ENCODE measurements around the gene ADAM33. TPM values are rescaled to one million over a fixed set of nuclear protein-coding genes. Genes with fewer than 3 reads are reported as not detected.

Gene ADAM33
- total RNA-seq, 2 donors from 2014 or later, result 18.2 to 38.3 TPM

GRCh38 chr20:3647473-3647872 lies 34.3 kb downstream of the ADAM33 start:
- Histone ChIP-seq H3K36me3 (no peaks in the 10 kb centered on the region), H3K4me1 (replicated peaks) (no peaks in the 10 kb centered on the region), H3K9me3 (no peaks in the 10 kb centered on the region), H3K27me3 (replicated peaks; ENCODE audit: insufficient read depth) (no peaks in the 10 kb centered on the region), H3K27ac (no peak overlapping the region), H3K4me3 (no peak overlapping the region)
- TF ChIP-seq POLR2A (IDR thresholded peaks at IDR 0.05) (no peak), POLR2AphosphoS5 (IDR thresholded peaks at IDR 0.05) (no peak)
- TF ChIP-seq, protein P1, sequence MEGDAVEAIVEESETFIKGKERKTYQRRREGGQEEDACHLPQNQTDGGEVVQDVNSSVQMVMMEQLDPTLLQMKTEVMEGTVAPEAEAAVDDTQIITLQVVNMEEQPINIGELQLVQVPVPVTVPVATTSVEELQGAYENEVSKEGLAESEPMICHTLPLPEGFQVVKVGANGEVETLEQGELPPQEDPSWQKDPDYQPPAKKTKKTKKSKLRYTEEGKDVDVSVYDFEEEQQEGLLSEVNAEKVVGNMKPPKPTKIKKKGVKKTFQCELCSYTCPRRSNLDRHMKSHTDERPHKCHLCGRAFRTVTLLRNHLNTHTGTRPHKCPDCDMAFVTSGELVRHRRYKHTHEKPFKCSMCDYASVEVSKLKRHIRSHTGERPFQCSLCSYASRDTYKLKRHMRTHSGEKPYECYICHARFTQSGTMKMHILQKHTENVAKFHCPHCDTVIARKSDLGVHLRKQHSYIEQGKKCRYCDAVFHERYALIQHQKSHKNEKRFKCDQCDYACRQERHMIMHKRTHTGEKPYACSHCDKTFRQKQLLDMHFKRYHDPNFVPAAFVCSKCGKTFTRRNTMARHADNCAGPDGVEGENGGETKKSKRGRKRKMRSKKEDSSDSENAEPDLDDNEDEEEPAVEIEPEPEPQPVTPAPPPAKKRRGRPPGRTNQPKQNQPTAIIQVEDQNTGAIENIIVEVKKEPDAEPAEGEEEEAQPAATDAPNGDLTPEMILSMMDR (IDR thresholded peaks at IDR 0.05), result no peak
- DNase-seq (ENCODE audit: low spot score), result no peak
- intact Hi-C loops (cut with DNase I), result no loop called here

DNA sequence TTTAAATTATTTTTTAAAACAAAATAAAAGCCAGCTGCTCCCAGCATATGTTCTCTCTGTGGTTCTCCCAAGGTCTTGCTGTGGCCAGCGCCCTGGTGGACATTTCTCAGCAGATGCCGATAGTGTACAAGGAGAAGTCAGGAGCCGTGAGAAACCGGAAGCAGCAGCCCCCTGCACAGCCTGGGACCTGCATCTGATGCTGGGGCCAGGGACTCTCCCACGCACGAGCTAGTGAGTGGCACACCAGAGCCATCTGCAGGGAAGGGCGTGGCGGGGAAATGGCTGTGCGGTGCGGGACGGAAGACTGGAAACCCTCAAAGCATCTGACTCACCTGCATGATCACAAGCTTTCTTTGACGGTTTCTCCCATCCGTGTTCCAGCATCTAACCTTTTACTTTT lies 35.2 kb downstream of the ADAM33 start:
- H3K9me3 ChIP-seq, result no peaks in the 10 kb centered on the region
- H3K4me3 ChIP-seq, result no peak overlapping the region
- H3K27me3 ChIP-seq (replicated peaks; ENCODE audit: insufficient read depth), result no peaks in the 10 kb centered on the region
- TF ChIP-seq POLR2A (IDR thresholded peaks at IDR 0.05) (no peak), POLR2AphosphoS5 (IDR thresholded peaks at IDR 0.05) (no peak)
- TF ChIP-seq, protein P1 (IDR thresholded peaks at IDR 0.05), result no peak
- intact Hi-C loops (cut with DNase I), result no loop called here
- no peaks in the 10 kb centered on the region for H3K4me1 ChIP-seq (replicated peaks)
- DNase-seq (ENCODE audit: low spot score), result no peak
- WGBS, result 86% methylated on average over 13 of the region's 13 CpGs
- H3K27ac ChIP-seq, result no peak overlapping the region
- H3K36me3 ChIP-seq, result no peaks in the 10 kb centered on the region

GRCh38 chr20:3646067-3646440 lies 35.8 kb downstream of the ADAM33 start:
- TF ChIP-seq POLR2A (IDR thresholded peaks at IDR 0.05) (no peak), POLR2AphosphoS5 (IDR thresholded peaks at IDR 0.05) (no peak)
- TF ChIP-seq, protein P1 (IDR thresholded peaks at IDR 0.05), result no peak
- 89% methylated on average over 5 of the region's 5 CpGs for WGBS
- Histone ChIP-seq H3K4me3 (no peak overlapping the region), H3K9me3 (no peaks in the 10 kb centered on the region), H3K27me3 (replicated peaks; ENCODE audit: insufficient read depth) (no peaks in the 10 kb centered on the region), H3K36me3 (no peaks in the 10 kb centered on the region), H3K27ac (no peak overlapping the region), H3K4me1 (replicated peaks) (no peaks in the 10 kb centered on the region)
- no peak for DNase-seq (ENCODE audit: low spot score)
- intact Hi-C loops (cut with DNase I), result no loop called here

- Histone ChIP-seq H3K36me3 (no peaks in the 10 kb centered on the region), H3K4me1 (replicated peaks) (no peaks in the 10 kb centered on the region), H3K4me3 (no peak overlapping the region), H3K27ac (no peak overlapping the region), H3K27me3 (replicated peaks; ENCODE audit: insufficient read depth) (no peaks in the 10 kb centered on the region), H3K9me3 (no peaks in the 10 kb centered on the region)
- TF ChIP-seq POLR2AphosphoS5 (IDR thresholded peaks at IDR 0.05), result no peak
- TF ChIP-seq, protein P1 (IDR thresholded peaks at IDR 0.05), result no peak
- TF ChIP-seq POLR2A (IDR thresholded peaks at IDR 0.05), result no peak
- intact Hi-C loops (cut with DNase I), result no loop called here
- DNase-seq (ENCODE audit: low spot score), result no peak
- WGBS, result 88% methylated on average over 20 of the region's 20 CpGs
These were observed 36.3 kb downstream of the ADAM33 start for GRCh38 chr20:3645309-3646066.

DNA sequence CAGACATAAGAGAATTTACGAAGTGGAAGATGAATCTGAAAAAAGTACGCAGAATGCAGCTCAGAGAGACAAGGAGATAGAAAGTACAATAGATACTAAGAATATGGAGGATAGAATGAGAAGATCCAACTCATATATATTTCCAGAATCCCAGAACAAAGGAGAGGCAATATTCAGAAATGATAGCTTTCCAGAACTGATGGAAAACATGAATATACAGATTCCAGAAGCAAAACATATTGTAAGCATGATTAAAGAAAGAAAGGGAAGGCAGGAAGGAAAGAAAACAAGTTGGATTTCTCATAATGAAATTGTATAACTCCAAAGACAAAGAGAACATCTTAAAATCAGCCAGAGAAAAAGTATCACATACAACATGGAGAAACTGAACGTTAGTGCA lies 41.6 kb downstream of the ADAM33 start:
- Histone ChIP-seq H3K36me3 (no peaks in the 10 kb centered on the region), H3K27ac (no peak overlapping the region), H3K4me3 (no peak overlapping the region), H3K9me3 (no peaks in the 10 kb centered on the region), H3K4me1 (replicated peaks) (no peaks in the 10 kb centered on the region), H3K27me3 (replicated peaks; ENCODE audit: insufficient read depth) (no peaks in the 10 kb centered on the region)
- WGBS, result 82% methylated on average over 3 of the region's 3 CpGs
- no peak for DNase-seq (ENCODE audit: low spot score)
- intact Hi-C loops (cut with DNase I), result no loop called here
- TF ChIP-seq POLR2AphosphoS5 (IDR thresholded peaks at IDR 0.05), result no peak
- TF ChIP-seq, protein P1 (IDR thresholded peaks at IDR 0.05), result no peak
- TF ChIP-seq POLR2A (IDR thresholded peaks at IDR 0.05), result no peak
